ENCODE results near the gene PGPEP1. TPM values are rescaled to one million over a fixed set of nuclear protein-coding genes. Genes with fewer than 3 reads are reported as not detected.

PGPEP1 gene
- total RNA-seq, 8 experiments from 2014 or later, result 8.2 to 42.8 (median 17.1) TPM

DNA sequence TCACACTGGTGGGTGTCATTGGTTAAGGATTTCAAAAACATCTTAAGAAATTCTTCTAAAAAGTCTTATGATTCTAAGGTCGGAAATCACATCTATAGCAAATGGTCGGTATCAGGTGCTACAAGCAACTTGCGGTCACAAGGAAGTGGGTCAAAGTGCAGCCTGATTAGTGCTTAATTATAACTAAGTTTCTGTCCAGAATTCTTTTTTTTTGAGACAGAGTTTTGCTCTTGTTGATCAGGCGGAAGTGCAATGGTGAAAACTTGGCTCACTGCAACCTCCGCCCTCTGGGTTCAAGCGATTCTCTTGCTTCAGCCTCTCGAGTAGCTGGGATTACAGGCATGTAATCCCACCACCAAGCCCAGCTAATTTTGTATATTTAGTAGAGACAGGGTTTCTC, 44.4 kb downstream of the PGPEP1 start:
- ATAC-seq (replicated peaks in 6 of 8), result no peak

DNA sequence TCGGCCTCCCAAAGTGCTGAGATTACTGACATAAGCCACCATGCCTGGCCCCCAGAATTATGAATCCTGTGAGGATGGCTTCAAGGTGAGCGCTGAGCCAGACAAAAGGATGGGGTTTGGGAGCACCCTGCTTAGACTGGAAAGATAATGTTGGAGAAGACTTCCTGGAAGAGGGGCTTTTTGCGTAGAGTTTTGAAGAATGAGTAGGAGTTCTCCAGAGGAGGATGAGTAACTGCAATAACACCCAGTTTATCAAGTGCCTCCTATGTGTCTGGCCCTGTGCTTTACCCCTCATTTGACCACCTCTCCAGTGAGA, 44.9 kb downstream of the PGPEP1 start:
- ATAC-seq (replicated peaks in 6 of 8), result no peak
- peaks cover 5 to 25% of the 10 kb centered on the region in 2 donors for H3K4me1 ChIP-seq (replicated peaks in 1 of 2)
- 80 to 100% (median 100%) methylated on average over 1 to 2 of the region's 3 CpGs; no CpG with 5 or more reads in 5 of the 10 experiments for WGBS, 10 experiments
- no peak overlapping the region for H3K27ac ChIP-seq
- in situ Hi-C loops (cut with MboI; ENCODE audit: low pct_unique_long_range_greater_than_20kb in 2 of 9, low sequenced_read_pairs in 9 of 9, unreplicated experiment in 9 of 9), result no loop called here
- no peak overlapping the region for H3K4me3 ChIP-seq

More for the DNA sequence above, 44.4 kb downstream of the PGPEP1 start:
- Histone ChIP-seq H3K4me1 (replicated peaks in 1 of 2) (peaks cover 5 to 25% of the 10 kb centered on the region in 2 donors), H3K4me3 (no peak overlapping the region), H3K27ac (no peak overlapping the region)
- WGBS, 10 experiments, result 75 to 100% (median 92%) methylated on average over 1 to 7 of the region's 7 CpGs; no CpG with 5 or more reads in 2 of the 10 experiments
- in situ Hi-C loops (cut with MboI; ENCODE audit: low pct_unique_long_range_greater_than_20kb in 2 of 9, low sequenced_read_pairs in 9 of 9, unreplicated experiment in 9 of 9), result no loop called here

- in situ Hi-C loops (cut with MboI; ENCODE audit: low pct_unique_long_range_greater_than_20kb in 2 of 9, low sequenced_read_pairs in 9 of 9, unreplicated experiment in 9 of 9), result no loop called here
- 0 to 100% (median 50%) methylated on average over 1 to 7 of the region's 33 CpGs; no CpG with 5 or more reads in 3 of the 10 experiments for whole genome bisulfite sequencing, 10 experiments
- Histone ChIP-seq H3K27ac (peak within 1 kb of the TSS; percentile 78 to 89), H3K4me3 (peak within 1 kb of the TSS; percentile 8 to 44 (median 28)), H3K4me1 (replicated peaks in 1 of 2) (peaks cover 5 to 25% of the 10 kb centered on the region in 2 donors)
- peak; percentile 39 to 86 (median 77) for ATAC-seq (replicated peaks in 6 of 8)
Measured at GRCh38 chr19:18385675-18386542, 45.5 kb downstream of the PGPEP1 start, which contains the start of gene GDF15. Gene GDF15, plus strand, starts transcription at chr19:18386158. Its CDS starts 32 bp downstream, at chr19:18386190.

DNA sequence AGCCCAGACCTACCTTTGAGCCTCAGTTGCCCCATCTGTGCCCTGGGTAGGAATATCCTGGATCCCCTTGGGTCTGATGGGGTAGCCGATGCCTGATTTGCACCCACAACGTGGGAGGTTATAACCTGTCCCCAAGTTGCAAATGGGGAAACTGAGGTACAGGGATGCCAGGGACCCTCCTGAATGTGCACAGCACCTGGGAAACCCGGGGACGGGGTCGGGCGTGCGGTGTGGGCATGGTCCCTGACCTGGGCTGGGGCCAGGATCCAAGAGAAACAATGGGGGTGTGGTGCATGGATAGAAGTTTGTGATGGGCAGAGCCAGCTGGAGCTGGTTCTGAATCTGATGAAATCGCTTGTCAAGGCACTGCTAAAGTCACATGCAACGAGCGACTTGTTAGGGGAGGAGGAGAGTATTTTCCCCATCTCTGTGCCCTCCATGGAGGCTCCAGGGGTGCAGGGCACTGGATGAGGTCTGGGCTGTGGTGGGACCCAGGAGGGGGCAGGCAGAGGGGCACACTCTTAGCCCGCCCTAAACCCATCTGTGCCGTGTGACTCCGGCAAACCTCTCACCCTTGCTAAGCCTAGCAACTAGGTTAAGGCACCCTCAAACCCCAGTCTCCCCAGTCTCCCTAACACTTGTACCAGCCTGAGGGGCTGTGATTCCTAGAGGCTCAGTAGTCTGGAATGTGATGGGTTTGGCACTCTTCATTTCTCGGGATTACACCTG, 46.3 kb downstream of the PGPEP1 start:
- Histone ChIP-seq H3K4me1 (replicated peaks in 1 of 2) (peaks cover 5 to 25% of the 10 kb centered on the region in 2 donors), H3K4me3 (peak overlapping the region; percentile 8 to 44 (median 28)), H3K27ac (peak overlapping the region; percentile 78 to 89)
- in situ Hi-C loops (cut with MboI; ENCODE audit: low pct_unique_long_range_greater_than_20kb in 2 of 9, low sequenced_read_pairs in 9 of 9, unreplicated experiment in 9 of 9), result no loop called here
- WGBS, 10 experiments, result 41 to 100% (median 76%) methylated on average over 1 to 5 of the region's 14 CpGs; no CpG with 5 or more reads in 6 of the 10 experiments
- peak in 5 of 8 experiments; percentile 13 to 59 (median 32) for ATAC-seq (replicated peaks in 6 of 8)

- peak; percentile 1 to 74 (median 58) for ATAC-seq (replicated peaks in 6 of 8)
- H3K4me1 ChIP-seq (replicated peaks in 1 of 2), result peaks cover 5 to 25% of the 10 kb centered on the region in 2 donors
- peak overlapping the region; percentile 11 to 44 (median 26) for H3K4me3 ChIP-seq
- peak overlapping the region; percentile 52 to 82 for H3K27ac ChIP-seq
- WGBS, 10 experiments, result 0 to 50% (median 8%) methylated on average over 1 to 36 of the region's 86 CpGs; no CpG with 5 or more reads in 3 of the 10 experiments
- in situ Hi-C loops (cut with MboI; ENCODE audit: low pct_unique_long_range_greater_than_20kb in 2 of 9, low sequenced_read_pairs in 9 of 9, unreplicated experiment in 9 of 9), result no loop called here
Measured at GRCh38 chr19:18388100-18388959, 47.9 kb downstream of the PGPEP1 start.

- 62 to 100% (median 93%) methylated on average over 2 to 8 of the region's 13 CpGs for WGBS, 10 experiments
- H3K4me1 ChIP-seq (replicated peaks in 1 of 2), result peaks cover 5 to 25% of the 10 kb centered on the region in 2 donors
- peak overlapping the region in 1 of 5 donors; percentile 44 for H3K4me3 ChIP-seq
- in situ Hi-C loops (cut with MboI; ENCODE audit: low pct_unique_long_range_greater_than_20kb in 2 of 9, low sequenced_read_pairs in 9 of 9, unreplicated experiment in 9 of 9), result no loop called here
- no peak overlapping the region for H3K27ac ChIP-seq
- peak in 1 of 8 experiments; percentile 0 for ATAC-seq (replicated peaks in 6 of 8)
Measured at GRCh38 chr19:18388960-18389725, 48.7 kb downstream of the PGPEP1 start.

GRCh38 chr19:18389726-18390064, 49.3 kb downstream of the PGPEP1 start:
- H3K27ac ChIP-seq, result no peak overlapping the region
- peak in 1 of 8 experiments; percentile 1 for ATAC-seq (replicated peaks in 6 of 8)
- H3K4me3 ChIP-seq, result no peak overlapping the region
- H3K4me1 ChIP-seq (replicated peaks in 1 of 2), result peaks cover 5 to 25% of the 10 kb centered on the region in 2 donors
- in situ Hi-C loops (cut with MboI; ENCODE audit: low pct_unique_long_range_greater_than_20kb in 2 of 9, low sequenced_read_pairs in 9 of 9, unreplicated experiment in 9 of 9), result no loop called here

GRCh38 chr19:18390065-18390907, 49.9 kb downstream of the PGPEP1 start:
- 80 to 100% (median 89%) methylated on average over 1 to 6 of the region's 6 CpGs; no CpG with 5 or more reads in 4 of the 10 experiments for WGBS, 10 experiments
- in situ Hi-C loops (cut with MboI; ENCODE audit: low pct_unique_long_range_greater_than_20kb in 2 of 9, low sequenced_read_pairs in 9 of 9, unreplicated experiment in 9 of 9), result no loop called here
- H3K27ac ChIP-seq, result no peak overlapping the region
- H3K4me1 ChIP-seq (replicated peaks in 1 of 2), result peaks cover 5 to 23% of the 10 kb centered on the region in 2 donors
- no peak overlapping the region for H3K4me3 ChIP-seq
- ATAC-seq (replicated peaks in 6 of 8), result peak in 2 of 8 experiments; percentile 4

DNA sequence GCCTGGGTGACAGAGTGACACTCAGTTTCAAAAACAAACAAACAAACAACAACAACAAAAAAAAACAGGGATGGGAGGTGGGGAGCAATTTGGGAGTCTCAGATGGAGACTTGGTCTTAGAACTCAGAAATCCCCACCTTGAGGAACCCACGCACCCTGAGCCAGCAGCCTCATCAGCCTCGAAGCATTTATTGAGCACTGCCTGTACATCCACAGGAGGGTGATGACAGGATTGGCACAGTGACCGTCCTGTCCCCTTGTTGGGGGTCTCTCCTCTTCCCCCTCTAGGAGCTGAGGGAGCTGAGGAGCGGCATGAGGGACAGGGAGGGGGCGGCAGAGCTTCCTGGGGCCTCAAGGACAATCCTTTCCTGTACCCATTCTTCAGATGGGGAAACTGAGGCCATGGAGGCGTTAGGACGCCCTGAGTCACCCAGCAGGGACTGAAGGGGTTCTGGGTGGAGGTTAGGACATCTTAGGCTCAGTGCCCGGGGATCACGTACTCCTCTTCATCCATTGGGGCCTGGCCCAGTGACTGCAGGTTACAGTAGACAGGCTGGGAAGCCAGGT, 51.2 kb downstream of the PGPEP1 start:
- 0 to 100% (median 85%) methylated on average over 1 to 5 of the region's 9 CpGs; no CpG with 5 or more reads in 2 of the 10 experiments for WGBS, 10 experiments
- Histone ChIP-seq H3K4me1 (replicated peaks in 1 of 2) (peaks cover 4 to 14% of the 10 kb centered on the region in 2 donors), H3K4me3 (no peak overlapping the region), H3K27ac (no peak overlapping the region)
- ATAC-seq (replicated peaks in 6 of 8), result peak in 1 of 8 experiments; percentile 1
- in situ Hi-C loops (cut with MboI; ENCODE audit: low pct_unique_long_range_greater_than_20kb in 2 of 9, low sequenced_read_pairs in 9 of 9, unreplicated experiment in 9 of 9), result no loop called here

DNA sequence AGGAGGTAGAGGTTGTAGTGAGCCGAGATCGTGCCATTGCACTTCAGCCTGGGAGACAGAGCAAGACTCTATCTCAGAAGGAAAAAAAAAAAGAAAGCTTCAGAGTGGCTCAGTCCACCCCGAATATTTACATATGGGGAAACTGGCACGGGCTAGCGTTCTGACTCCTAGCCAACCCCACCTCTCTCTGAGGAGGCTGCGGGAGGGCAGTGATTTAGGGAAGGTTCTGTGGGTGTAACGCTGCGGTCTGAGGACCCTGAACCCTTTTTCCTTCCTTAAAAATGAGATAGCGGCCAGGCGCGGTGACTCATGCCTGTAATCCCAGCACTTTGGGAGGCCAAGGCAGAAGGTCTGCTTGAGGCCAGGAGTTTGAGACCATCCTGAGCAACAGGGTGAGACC, 52.0 kb downstream of the PGPEP1 start:
- 20 to 100% (median 53%) methylated on average over 1 to 3 of the region's 11 CpGs; no CpG with 5 or more reads in 6 of the 10 experiments for WGBS, 10 experiments
- ATAC-seq (replicated peaks in 6 of 8), result peak in 3 of 8 experiments; percentile 0 to 14 (median 3)
- no peak overlapping the region for H3K27ac ChIP-seq
- in situ Hi-C loops (cut with MboI; ENCODE audit: low pct_unique_long_range_greater_than_20kb in 2 of 9, low sequenced_read_pairs in 9 of 9, unreplicated experiment in 9 of 9), result no loop called here
- H3K4me1 ChIP-seq (replicated peaks in 1 of 2), result peaks cover 7 to 15% of the 10 kb centered on the region in 2 donors
- no peak overlapping the region for H3K4me3 ChIP-seq

GRCh38 chr19:18392926-18393325, 52.5 kb downstream of the PGPEP1 start:
- Histone ChIP-seq H3K4me1 (replicated peaks in 1 of 2) (peaks cover 9 to 18% of the 10 kb centered on the region in 2 donors), H3K27ac (no peak overlapping the region)
- 63 to 100% (median 88%) methylated on average over 2 to 5 of the region's 5 CpGs; no CpG with 5 or more reads in 1 of the 10 experiments for WGBS, 10 experiments

More at GRCh38 chr19:18392926-18393325, 52.5 kb downstream of the PGPEP1 start:
- in situ Hi-C loops (cut with MboI; ENCODE audit: low pct_unique_long_range_greater_than_20kb in 2 of 9, low sequenced_read_pairs in 9 of 9, unreplicated experiment in 9 of 9), result no loop called here
- no peak for ATAC-seq (replicated peaks in 6 of 8)
- no peak overlapping the region for H3K4me3 ChIP-seq

All from motor neuron (in vitro differentiated cells).